GM12875 (cell line): ENCODE data around the gene VPS18.

Experiments
- H3K4me3 ChIP-seq: one replicate; pipeline ENCODE4 v1.5.1; 2011; ENCODE audit warnings: low read depth, low read length, control low read depth
- TF ChIP-seq, protein P1 (sequence below): IDR thresholded peaks from 2 replicates; pipeline ENCODE4 v1.5.1; 2011; ENCODE audit warnings: low read depth, mild to moderate bottlenecking, control low read depth, inconsistent platforms, low read length, moderate library complexity, borderline replicate concordance; ENCODE audit not compliant: insufficient read depth

The VPS18 gene

GRCh38 chr15:40932156-40932555 is 37.9 kb downstream of the VPS18 start:
- TF ChIP-seq, protein P1, sequence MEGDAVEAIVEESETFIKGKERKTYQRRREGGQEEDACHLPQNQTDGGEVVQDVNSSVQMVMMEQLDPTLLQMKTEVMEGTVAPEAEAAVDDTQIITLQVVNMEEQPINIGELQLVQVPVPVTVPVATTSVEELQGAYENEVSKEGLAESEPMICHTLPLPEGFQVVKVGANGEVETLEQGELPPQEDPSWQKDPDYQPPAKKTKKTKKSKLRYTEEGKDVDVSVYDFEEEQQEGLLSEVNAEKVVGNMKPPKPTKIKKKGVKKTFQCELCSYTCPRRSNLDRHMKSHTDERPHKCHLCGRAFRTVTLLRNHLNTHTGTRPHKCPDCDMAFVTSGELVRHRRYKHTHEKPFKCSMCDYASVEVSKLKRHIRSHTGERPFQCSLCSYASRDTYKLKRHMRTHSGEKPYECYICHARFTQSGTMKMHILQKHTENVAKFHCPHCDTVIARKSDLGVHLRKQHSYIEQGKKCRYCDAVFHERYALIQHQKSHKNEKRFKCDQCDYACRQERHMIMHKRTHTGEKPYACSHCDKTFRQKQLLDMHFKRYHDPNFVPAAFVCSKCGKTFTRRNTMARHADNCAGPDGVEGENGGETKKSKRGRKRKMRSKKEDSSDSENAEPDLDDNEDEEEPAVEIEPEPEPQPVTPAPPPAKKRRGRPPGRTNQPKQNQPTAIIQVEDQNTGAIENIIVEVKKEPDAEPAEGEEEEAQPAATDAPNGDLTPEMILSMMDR: no peak
- no peak overlapping the region for H3K4me3 ChIP-seq

- no peak overlapping the region for H3K4me3 ChIP-seq
- TF ChIP-seq, protein P1: no peak
Observed at GRCh38 chr15:40932649-40933516, 38.6 kb downstream of the VPS18 start.

DNA sequence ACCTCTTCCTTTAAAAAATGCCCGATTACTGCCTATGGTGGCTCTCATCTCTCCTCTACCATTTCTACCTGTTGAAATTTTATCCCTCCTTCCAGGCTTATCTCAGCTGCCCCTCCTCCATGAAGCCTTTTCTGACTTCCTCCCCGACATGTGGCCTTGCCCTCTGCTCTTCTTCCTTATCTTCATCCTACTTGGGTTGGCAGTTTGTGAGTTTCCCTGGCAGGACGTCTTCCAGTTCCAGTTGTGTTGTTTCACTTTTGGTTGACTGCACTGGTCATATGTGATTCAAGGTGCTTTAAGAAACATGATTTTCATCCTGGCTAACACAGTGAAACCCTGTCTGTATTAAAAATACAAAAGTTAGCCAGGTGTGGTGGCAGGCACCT is 39.3 kb downstream of the VPS18 start:
- H3K4me3 ChIP-seq: no peak overlapping the region
- TF ChIP-seq, protein P1: no peak

DNA sequence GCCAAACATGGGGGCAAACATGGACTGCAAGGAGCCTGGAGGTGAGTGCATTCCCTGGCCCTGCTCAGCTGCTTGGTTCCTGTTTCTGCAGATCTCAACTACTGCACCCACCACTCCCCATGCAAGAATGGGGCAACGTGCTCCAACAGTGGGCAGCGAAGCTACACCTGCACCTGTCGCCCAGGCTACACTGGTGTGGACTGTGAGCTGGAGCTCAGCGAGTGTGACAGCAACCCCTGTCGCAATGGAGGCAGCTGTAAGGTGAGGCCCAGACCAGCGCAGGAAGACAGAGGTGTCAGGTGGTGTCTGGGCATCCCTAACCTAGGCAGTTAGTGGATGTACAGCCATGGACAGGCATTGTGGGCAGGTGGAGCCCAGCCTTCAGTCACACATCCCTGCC is 40.2 kb downstream of the VPS18 start:
- TF ChIP-seq, protein P1: no peak
- H3K4me3 ChIP-seq: no peak overlapping the region

- no peak overlapping the region for H3K4me3 ChIP-seq
- TF ChIP-seq, protein P1: no peak
Observed at GRCh38 chr15:40936234-40936708, 42.0 kb downstream of the VPS18 start.

DNA sequence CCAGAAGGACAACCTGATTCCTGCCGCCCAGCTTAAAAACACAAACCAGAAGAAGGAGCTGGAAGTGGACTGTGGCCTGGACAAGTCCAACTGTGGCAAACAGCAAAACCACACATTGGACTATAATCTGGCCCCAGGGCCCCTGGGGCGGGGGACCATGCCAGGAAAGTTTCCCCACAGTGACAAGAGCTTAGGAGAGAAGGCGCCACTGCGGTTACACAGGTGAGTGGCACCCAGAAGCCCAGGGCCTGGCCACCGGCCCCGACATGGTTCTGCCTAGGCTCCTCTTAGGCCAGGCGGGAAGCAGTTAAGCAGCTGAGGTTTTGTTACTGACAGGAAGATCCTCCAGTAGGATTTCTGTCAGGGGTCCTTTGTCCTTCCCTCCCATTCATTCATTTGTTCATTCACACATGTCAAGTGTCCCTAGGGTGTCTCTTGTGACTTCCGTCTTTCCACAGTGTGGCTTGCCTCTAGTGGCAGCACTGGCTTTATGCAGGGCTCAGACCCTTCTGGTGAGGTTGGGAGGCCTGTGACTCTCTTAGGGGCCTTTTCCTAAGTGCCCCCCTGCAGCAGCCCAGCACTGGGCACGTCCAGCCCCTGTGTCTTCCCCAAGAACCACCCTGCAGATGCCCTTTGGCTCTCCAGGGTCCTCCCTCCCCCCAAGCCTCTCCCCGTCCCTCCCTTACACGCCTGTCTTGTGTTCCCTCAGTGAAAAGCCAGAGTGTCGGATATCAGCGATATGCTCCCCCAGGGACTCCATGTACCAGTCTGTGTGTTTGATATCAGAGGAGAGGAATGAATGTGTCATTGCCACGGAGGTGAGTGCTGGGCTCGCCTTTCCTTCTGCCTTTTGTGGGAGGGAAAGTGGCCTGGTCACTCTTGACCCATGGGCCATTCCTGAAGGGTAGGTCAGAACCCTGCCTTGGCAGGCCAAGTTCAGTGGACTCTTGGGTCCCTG is 42.7 kb downstream of the VPS18 start:
- no peak overlapping the region for H3K4me3 ChIP-seq
- TF ChIP-seq, protein P1: peak; percentile 41; the same call in 1 of the 2 replicates
